GM12878 (cell line): ENCODE measurements around the gene TK1. TPM values are rescaled to one million over a fixed set of nuclear protein-coding genes. Genes with fewer than 3 reads are reported as not detected.

ENCODE experiments used
- CBX3 ChIP-seq: fragments of 200-600 bp; sonication (generic); IDR thresholded peaks from 2 replicates; pipeline ENCODE4 v1.6.1; 2016; ENCODE audit warnings: low read depth, borderline replicate concordance
- CHD4 ChIP-seq: fragments of 200-600 bp; sonication (generic); IDR thresholded peaks from 2 replicates; pipeline ENCODE4 v1.6.1; 2016; ENCODE audit warnings: mild to moderate bottlenecking
- CREB1 ChIP-seq: IDR thresholded peaks from 2 replicates; pipeline ENCODE4 v1.6.1; 2012; ENCODE audit warnings: low read depth, mild to moderate bottlenecking, inconsistent platforms
- EZH2 ChIP-seq: IDR thresholded peaks from 2 replicates; pipeline ENCODE4 v1.6.1; 2012; ENCODE audit warnings: low read depth, mild to moderate bottlenecking, control low read depth, inconsistent platforms, low read length, borderline replicate concordance; ENCODE audit not compliant: control insufficient read depth
- IKZF1 ChIP-seq: fragments of 450-650 bp; conservative IDR thresholded peaks from 2 replicates; pipeline ENCODE4 v1.6.1; 2017; ENCODE audit warnings: antibody characterized with exemption, mild to moderate bottlenecking
- NFYA ChIP-seq: IDR thresholded peaks from 2 replicates; pipeline ENCODE4 v1.6.1; 2011; ENCODE audit warnings: low read depth, mild to moderate bottlenecking, low read length, improper control_type of control experiment, borderline replicate concordance
- NFYB ChIP-seq: IDR thresholded peaks from 2 replicates; pipeline ENCODE4 v1.6.1; 2011; ENCODE audit warnings: low read depth, mild to moderate bottlenecking, low read length, improper control_type of control experiment, moderate library complexity; ENCODE audit not compliant: insufficient read depth
- NR2C1 ChIP-seq: fragments of 450-650 bp; IDR thresholded peaks from 2 replicates; pipeline ENCODE4 v1.6.1; 2017; ENCODE audit warnings: antibody characterized with exemption, mild to moderate bottlenecking, moderate library complexity
- RFX5 ChIP-seq: IDR thresholded peaks from 2 replicates; pipeline ENCODE4 v1.6.1; 2011; ENCODE audit warnings: low read depth, low read length, improper control_type of control experiment
- SIN3A ChIP-seq: IDR thresholded peaks from 2 replicates; pipeline ENCODE4 v1.6.1; 2012; ENCODE audit warnings: low read depth, low read length, improper control_type of control experiment
- SIX5 ChIP-seq: IDR thresholded peaks from 2 replicates; pipeline ENCODE4 v1.6.1; 2011; ENCODE audit warnings: mild to moderate bottlenecking, low read depth, low read length, moderate library complexity; ENCODE audit not compliant: severe bottlenecking
- SP1 ChIP-seq: IDR thresholded peaks from one replicate; pipeline ENCODE4 v1.6.1; 2011; ENCODE audit warnings: low read depth, low read length
- WRNIP1 ChIP-seq: IDR thresholded peaks from 2 replicates; pipeline ENCODE4 v1.6.1; 2011; ENCODE audit warnings: low read depth, low read length, improper control_type of control experiment, borderline replicate concordance
- polyA plus RNA-seq, 11 experiments: library from polyadenylated mRNA; depleted of rRNA in 4 of 11; unstranded in 6 of 11; stranded (reverse) in 5 of 11; fragments of >200 nt; fragmentation: Nextera tagmentation in 4 of 11; fragmentation: Illumina TruSeq in 1 of 11; extraction: Ambion mirVana in 4 of 11; extraction: Trizol in 1 of 11; gene quantifications; 1 replicate in 1 of 11; 2 replicates in 10 of 11; pipeline versions ENCODE4 v1.2.1 to v1.2.3, GENCODE V29; 2011 to 2016; ENCODE audit warnings: inconsistent platforms in 2 of 11, missing spikeins in 2 of 11, low read depth in 1 of 11
- total RNA-seq, 4 experiments: library from RNA; depleted of rRNA in 3 of 4; stranded (reverse); fragments of >200 nt in 3 of 4; fragmentation: Illumina TruSeq in 1 of 4; extraction: Trizol in 1 of 4; gene quantifications; 2 replicates each; pipeline versions ENCODE4 v1.2.1 to v1.2.3, GENCODE V29; 2013 to 2021
- TF ChIP-seq, protein P1 (sequence below): fragments of 450-650 bp; IDR thresholded peaks from 2 replicates; pipeline ENCODE4 v1.6.1; 2016; ENCODE audit warnings: mild to moderate bottlenecking
- TF ChIP-seq, protein P2 (sequence below): fragments of 450-650 bp; IDR thresholded peaks from 2 replicates; pipeline ENCODE4 v1.6.1; 2017; ENCODE audit warnings: borderline replicate concordance
- TF ChIP-seq, protein P3 (sequence below): IDR thresholded peaks from 2 replicates; pipeline ENCODE4 v1.6.1; 2011; ENCODE audit warnings: mild to moderate bottlenecking, low read depth, low read length, moderate library complexity; ENCODE audit not compliant: insufficient replicate concordance
- TF ChIP-seq, protein P4 (sequence below): fragments of 450-650 bp; formaldehyde crosslinking; IDR thresholded peaks from 2 replicates; pipeline ENCODE4 v1.5.0; 2022; ENCODE audit warnings: mild to moderate bottlenecking, missing genetic modification characterization
- TF ChIP-seq, protein P5 (sequence below): fragments of 450-650 bp; IDR thresholded peaks from 2 replicates; pipeline ENCODE4 v1.6.1; 2018; ENCODE audit warnings: borderline replicate concordance, mild to moderate bottlenecking; ENCODE audit not compliant: partially characterized antibody
- TF ChIP-seq, protein P6 (sequence below): fragments of 450-650 bp; IDR thresholded peaks from 2 replicates; pipeline ENCODE4 v1.6.1; 2014; ENCODE audit warnings: mild to moderate bottlenecking

The TK1 gene
- total and polyA plus RNA-seq, 10 of the 15 experiments (the other 5 are each of a cell fraction or from before 2014, with no cell fraction given), result 4.6 to 175 (median 77.9) TPM

DNA sequence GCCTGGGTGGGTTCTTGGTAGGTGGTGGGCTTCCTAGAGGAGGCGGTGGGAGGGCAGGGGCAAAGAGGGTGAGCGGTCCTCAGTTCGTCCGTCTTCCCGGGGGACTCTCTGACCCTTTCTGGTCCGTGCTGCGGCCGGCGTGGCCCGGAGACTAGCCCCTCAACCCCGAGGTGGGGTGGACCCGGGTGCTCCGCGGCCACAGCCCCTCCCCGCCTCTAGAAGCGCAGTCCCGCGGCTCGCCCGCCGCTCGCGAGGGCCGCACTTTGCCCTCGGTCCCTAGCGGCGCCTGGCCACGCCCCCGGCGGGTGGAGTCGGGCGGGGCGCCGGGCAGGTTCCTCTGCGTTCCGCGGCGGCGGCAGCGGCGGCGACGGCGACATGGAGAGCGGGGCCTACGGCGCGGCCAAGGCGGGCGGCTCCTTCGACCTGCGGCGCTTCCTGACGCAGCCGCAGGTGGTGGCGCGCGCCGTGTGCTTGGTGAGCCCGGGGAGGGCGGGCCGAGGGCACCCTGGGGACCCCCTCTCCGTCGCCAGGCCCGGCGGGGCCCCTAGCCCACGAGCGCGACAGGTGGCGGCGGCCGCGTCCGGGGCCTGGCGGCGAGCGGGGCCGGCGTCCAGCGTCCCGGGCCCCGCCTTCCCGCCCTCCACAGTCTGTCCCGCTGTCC lies 18.5 kb downstream of the TK1 start, which contains the start of gene SYNGR2 (continued):
- TF ChIP-seq, protein P1, sequence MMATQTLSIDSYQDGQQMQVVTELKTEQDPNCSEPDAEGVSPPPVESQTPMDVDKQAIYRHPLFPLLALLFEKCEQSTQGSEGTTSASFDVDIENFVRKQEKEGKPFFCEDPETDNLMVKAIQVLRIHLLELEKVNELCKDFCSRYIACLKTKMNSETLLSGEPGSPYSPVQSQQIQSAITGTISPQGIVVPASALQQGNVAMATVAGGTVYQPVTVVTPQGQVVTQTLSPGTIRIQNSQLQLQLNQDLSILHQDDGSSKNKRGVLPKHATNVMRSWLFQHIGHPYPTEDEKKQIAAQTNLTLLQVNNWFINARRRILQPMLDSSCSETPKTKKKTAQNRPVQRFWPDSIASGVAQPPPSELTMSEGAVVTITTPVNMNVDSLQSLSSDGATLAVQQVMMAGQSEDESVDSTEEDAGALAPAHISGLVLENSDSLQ, result no peak
- TF ChIP-seq NFYA (no peak), CREB1 (no peak), RFX5 (no peak), NR2C1 (peak; percentile 39; the same call in 1 of the 2 replicates), EZH2 (no peak), CBX3 (no peak), SIN3A (no peak; the same call in 1 of the 2 replicates), CHD4 (no peak), WRNIP1 (no peak), IKZF1 (peak; percentile 79), SP1 (peak; percentile 64), NFYB (no peak), SIX5 (no peak)
- TF ChIP-seq, protein P2, sequence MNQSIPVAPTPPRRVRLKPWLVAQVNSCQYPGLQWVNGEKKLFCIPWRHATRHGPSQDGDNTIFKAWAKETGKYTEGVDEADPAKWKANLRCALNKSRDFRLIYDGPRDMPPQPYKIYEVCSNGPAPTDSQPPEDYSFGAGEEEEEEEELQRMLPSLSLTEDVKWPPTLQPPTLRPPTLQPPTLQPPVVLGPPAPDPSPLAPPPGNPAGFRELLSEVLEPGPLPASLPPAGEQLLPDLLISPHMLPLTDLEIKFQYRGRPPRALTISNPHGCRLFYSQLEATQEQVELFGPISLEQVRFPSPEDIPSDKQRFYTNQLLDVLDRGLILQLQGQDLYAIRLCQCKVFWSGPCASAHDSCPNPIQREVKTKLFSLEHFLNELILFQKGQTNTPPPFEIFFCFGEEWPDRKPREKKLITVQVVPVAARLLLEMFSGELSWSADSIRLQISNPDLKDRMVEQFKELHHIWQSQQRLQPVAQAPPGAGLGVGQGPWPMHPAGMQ, result no peak
- TF ChIP-seq, protein P3, sequence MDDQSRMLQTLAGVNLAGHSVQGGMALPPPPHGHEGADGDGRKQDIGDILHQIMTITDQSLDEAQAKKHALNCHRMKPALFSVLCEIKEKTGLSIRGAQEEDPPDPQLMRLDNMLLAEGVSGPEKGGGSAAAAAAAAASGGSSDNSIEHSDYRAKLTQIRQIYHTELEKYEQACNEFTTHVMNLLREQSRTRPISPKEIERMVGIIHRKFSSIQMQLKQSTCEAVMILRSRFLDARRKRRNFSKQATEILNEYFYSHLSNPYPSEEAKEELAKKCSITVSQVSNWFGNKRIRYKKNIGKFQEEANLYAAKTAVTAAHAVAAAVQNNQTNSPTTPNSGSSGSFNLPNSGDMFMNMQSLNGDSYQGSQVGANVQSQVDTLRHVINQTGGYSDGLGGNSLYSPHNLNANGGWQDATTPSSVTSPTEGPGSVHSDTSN, result no peak
- TF ChIP-seq, protein P4, sequence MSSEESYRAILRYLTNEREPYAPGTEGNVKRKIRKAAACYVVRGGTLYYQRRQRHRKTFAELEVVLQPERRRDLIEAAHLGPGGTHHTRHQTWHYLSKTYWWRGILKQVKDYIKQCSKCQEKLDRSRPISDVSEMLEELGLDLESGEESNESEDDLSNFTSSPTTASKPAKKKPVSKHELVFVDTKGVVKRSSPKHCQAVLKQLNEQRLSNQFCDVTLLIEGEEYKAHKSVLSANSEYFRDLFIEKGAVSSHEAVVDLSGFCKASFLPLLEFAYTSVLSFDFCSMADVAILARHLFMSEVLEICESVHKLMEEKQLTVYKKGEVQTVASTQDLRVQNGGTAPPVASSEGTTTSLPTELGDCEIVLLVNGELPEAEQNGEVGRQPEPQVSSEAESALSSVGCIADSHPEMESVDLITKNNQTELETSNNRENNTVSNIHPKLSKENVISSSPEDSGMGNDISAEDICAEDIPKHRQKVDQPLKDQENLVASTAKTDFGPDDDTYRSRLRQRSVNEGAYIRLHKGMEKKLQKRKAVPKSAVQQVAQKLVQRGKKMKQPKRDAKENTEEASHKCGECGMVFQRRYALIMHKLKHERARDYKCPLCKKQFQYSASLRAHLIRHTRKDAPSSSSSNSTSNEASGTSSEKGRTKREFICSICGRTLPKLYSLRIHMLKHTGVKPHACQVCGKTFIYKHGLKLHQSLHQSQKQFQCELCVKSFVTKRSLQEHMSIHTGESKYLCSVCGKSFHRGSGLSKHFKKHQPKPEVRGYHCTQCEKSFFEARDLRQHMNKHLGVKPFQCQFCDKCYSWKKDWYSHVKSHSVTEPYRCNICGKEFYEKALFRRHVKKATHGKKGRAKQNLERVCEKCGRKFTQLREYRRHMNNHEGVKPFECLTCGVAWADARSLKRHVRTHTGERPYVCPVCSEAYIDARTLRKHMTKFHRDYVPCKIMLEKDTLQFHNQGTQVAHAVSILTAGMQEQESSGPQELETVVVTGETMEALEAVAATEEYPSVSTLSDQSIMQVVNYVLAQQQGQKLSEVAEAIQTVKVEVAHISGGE (CRISPR knock-in tag), result no peak
- TF ChIP-seq, protein P5, sequence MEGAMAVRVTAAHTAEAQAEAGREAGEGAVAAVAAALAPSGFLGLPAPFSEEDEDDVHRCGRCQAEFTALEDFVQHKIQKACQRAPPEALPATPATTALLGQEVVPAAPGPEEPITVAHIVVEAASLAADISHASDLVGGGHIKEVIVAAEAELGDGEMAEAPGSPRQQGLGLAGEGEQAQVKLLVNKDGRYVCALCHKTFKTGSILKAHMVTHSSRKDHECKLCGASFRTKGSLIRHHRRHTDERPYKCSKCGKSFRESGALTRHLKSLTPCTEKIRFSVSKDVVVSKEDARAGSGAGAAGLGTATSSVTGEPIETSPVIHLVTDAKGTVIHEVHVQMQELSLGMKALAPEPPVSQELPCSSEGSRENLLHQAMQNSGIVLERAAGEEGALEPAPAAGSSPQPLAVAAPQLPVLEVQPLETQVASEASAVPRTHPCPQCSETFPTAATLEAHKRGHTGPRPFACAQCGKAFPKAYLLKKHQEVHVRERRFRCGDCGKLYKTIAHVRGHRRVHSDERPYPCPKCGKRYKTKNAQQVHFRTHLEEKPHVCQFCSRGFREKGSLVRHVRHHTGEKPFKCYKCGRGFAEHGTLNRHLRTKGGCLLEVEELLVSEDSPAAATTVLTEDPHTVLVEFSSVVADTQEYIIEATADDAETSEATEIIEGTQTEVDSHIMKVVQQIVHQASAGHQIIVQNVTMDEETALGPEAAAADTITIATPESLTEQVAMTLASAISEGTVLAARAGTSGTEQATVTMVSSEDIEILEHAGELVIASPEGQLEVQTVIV, result no peak
- TF ChIP-seq, protein P6, sequence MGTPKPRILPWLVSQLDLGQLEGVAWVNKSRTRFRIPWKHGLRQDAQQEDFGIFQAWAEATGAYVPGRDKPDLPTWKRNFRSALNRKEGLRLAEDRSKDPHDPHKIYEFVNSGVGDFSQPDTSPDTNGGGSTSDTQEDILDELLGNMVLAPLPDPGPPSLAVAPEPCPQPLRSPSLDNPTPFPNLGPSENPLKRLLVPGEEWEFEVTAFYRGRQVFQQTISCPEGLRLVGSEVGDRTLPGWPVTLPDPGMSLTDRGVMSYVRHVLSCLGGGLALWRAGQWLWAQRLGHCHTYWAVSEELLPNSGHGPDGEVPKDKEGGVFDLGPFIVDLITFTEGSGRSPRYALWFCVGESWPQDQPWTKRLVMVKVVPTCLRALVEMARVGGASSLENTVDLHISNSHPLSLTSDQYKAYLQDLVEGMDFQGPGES, result peak; percentile 59
